H9 (cell line): Measurements from ENCODE around the gene ARHGAP31. TPM values are rescaled to one million over a fixed set of nuclear protein-coding genes. Genes with fewer than 3 reads are reported as not detected.

Experiments
- DNase-seq: peaks from one replicate; pipeline ENCODE4 v3.0.0-alpha.2; 2017
- H2AFZ ChIP-seq: one replicate; pipeline ENCODE4 v1.6.1; 2013; ENCODE audit warnings: mild to moderate bottlenecking, low read length, control low read depth, moderate library complexity
- H2AK5ac ChIP-seq: 2 replicates; pipeline ENCODE4 v1.6.1; 2013; ENCODE audit warnings: low read length, control low read depth, mixed read lengths; ENCODE audit not compliant: insufficient read length
- H2BK120ac ChIP-seq: one replicate; pipeline ENCODE4 v1.6.1; 2013; ENCODE audit warnings: low read depth, mild to moderate bottlenecking, low read length, control low read depth, inconsistent platforms; ENCODE audit not compliant: poor library complexity, severe bottlenecking
- H2BK12ac ChIP-seq: 2 replicates; pipeline ENCODE4 v1.6.1; 2013; ENCODE audit warnings: low read length, control low read depth, mixed read lengths, low read depth; ENCODE audit not compliant: insufficient read length
- H2BK15ac ChIP-seq: 2 replicates; pipeline ENCODE4 v1.6.1; 2013; ENCODE audit warnings: low read depth, low read length, control low read depth
- H2BK20ac ChIP-seq: one replicate; pipeline ENCODE4 v1.6.1; 2013; ENCODE audit warnings: low read depth, mild to moderate bottlenecking, low read length, control low read depth, inconsistent platforms; ENCODE audit not compliant: poor library complexity, severe bottlenecking
- H2BK5ac ChIP-seq: 2 replicates; pipeline ENCODE4 v1.6.1; 2013; ENCODE audit warnings: low read length, control low read depth, mixed read lengths; ENCODE audit not compliant: insufficient read length
- H3K14ac ChIP-seq: 2 replicates; pipeline ENCODE4 v1.6.1; 2013; ENCODE audit warnings: low read length, control low read depth; ENCODE audit not compliant: insufficient read depth
- H3K18ac ChIP-seq: 2 replicates; pipeline ENCODE4 v1.6.1; 2013; ENCODE audit warnings: low read depth, mild to moderate bottlenecking, mixed read lengths, low read length, control low read depth; ENCODE audit not compliant: insufficient read length
- H3K23ac ChIP-seq: 2 replicates; pipeline ENCODE4 v1.6.1; 2013; ENCODE audit warnings: low read length, control low read depth, mixed read lengths, low read depth; ENCODE audit not compliant: insufficient read length
- H3K23me2 ChIP-seq: 2 replicates; pipeline ENCODE4 v1.6.1; 2013; ENCODE audit warnings: low read depth, mild to moderate bottlenecking, mixed read lengths, low read length, control low read depth; ENCODE audit not compliant: insufficient read length, poor library complexity, severe bottlenecking
- H3K27ac ChIP-seq: 2 replicates; pipeline ENCODE4 v1.5.1; 2013; ENCODE audit warnings: low read length, control low read depth, mixed read lengths, low read depth; ENCODE audit not compliant: insufficient read length
- H3K27me3 ChIP-seq: 2 replicates; pipeline ENCODE4 v1.6.1; 2013; ENCODE audit warnings: low read length, control low read depth, inconsistent platforms; ENCODE audit not compliant: insufficient read depth
- H3K4ac ChIP-seq: 2 replicates; pipeline ENCODE4 v1.6.1; 2013; ENCODE audit warnings: low read depth, mild to moderate bottlenecking, control low read depth, inconsistent platforms, low read length, moderate library complexity
- H3K4me1 ChIP-seq: 2 replicates; pipeline ENCODE4 v1.6.1; 2013; ENCODE audit warnings: low read length, control low read depth, inconsistent platforms; ENCODE audit not compliant: insufficient read depth
- H3K4me2 ChIP-seq: 2 replicates; pipeline ENCODE4 v1.6.1; 2013; ENCODE audit warnings: low read length, control low read depth, mixed read lengths; ENCODE audit not compliant: insufficient read length, insufficient read depth
- H3K56ac ChIP-seq: 2 replicates; pipeline ENCODE4 v1.6.1; 2013; ENCODE audit warnings: low read depth, mild to moderate bottlenecking, mixed read lengths, low read length, control low read depth; ENCODE audit not compliant: insufficient read length
- H3K79me1 ChIP-seq: 2 replicates; pipeline ENCODE4 v1.6.1; 2013; ENCODE audit warnings: low read depth, mild to moderate bottlenecking, moderate library complexity, low read length, control low read depth, inconsistent platforms; ENCODE audit not compliant: insufficient read depth, poor library complexity, severe bottlenecking
- H3K79me2 ChIP-seq: 2 replicates; pipeline ENCODE4 v1.6.1; 2013; ENCODE audit warnings: low read length, control low read depth, inconsistent platforms; ENCODE audit not compliant: insufficient read depth
- H3K9ac ChIP-seq: 2 replicates; pipeline ENCODE4 v1.6.1; 2013; ENCODE audit warnings: low read length, control low read depth, mixed read lengths; ENCODE audit not compliant: insufficient read length; ENCODE audit errors: extremely low read depth
- H3K9me3 ChIP-seq: one replicate; pipeline ENCODE4 v1.6.1; 2013; ENCODE audit warnings: low read depth, low read length, inconsistent platforms; ENCODE audit not compliant: control insufficient read depth
- H3T11ph ChIP-seq: one replicate; pipeline ENCODE4 v1.6.1; 2013; ENCODE audit warnings: mild to moderate bottlenecking, low read length, control low read depth, inconsistent platforms
- H4K20me1 ChIP-seq: one replicate; pipeline ENCODE4 v1.6.1; 2013; ENCODE audit not compliant: control insufficient read depth, insufficient read length, insufficient read depth
- H4K5ac ChIP-seq: 2 replicates; pipeline ENCODE4 v1.6.1; 2013; ENCODE audit warnings: low read depth, mild to moderate bottlenecking, mixed read lengths, low read length, control low read depth; ENCODE audit not compliant: insufficient read length
- H4K8ac ChIP-seq: replicated peaks from 2 replicates; pipeline ENCODE4 v1.6.1; 2013; ENCODE audit warnings: low read length, control low read depth, mixed read lengths, low read depth; ENCODE audit not compliant: insufficient read length
- H4K91ac ChIP-seq: 2 replicates; pipeline ENCODE4 v1.6.1; 2013; ENCODE audit warnings: low read depth, mild to moderate bottlenecking, moderate library complexity, mixed read lengths, low read length, control low read depth; ENCODE audit not compliant: insufficient read length
- H3K27ac Mint-ChIP-seq, 3 experiments: 2 replicates in 2 of 3; 3 replicates in 1 of 3; pipeline ENCODE4 v1.8.0; 2020 to 2021; ENCODE audit warnings: mixed read lengths in 3 of 3, mild to moderate bottlenecking in 1 of 3, moderate library complexity in 1 of 3
- H3K27me3 Mint-ChIP-seq: 2 replicates; pipeline ENCODE4 v1.8.0; 2021; ENCODE audit warnings: low read depth, mild to moderate bottlenecking, moderate library complexity, mixed read lengths
- H3K36me3 Mint-ChIP-seq, 3 experiments: 2 replicates in 2 of 3; 3 replicates in 1 of 3; pipeline ENCODE4 v1.8.0; 2020 to 2021; ENCODE audit warnings: low read depth in 3 of 3, mixed read lengths in 3 of 3; ENCODE audit not compliant: insufficient read depth in 1 of 3
- H3K4me1 Mint-ChIP-seq, 2 experiments: 2 replicates each; pipeline ENCODE4 v1.8.0; 2020; ENCODE audit warnings: mixed read lengths in 2 of 2
- H3K4me3 Mint-ChIP-seq, 2 experiments: 2 replicates in 1 of 2; 3 replicates in 1 of 2; pipeline ENCODE4 v1.8.0; 2020 to 2021; ENCODE audit warnings: mild to moderate bottlenecking in 2 of 2, mixed read lengths in 2 of 2, moderate library complexity in 1 of 2
- H3K9me3 Mint-ChIP-seq, 2 experiments: 2 replicates in 1 of 2; 3 replicates in 1 of 2; pipeline ENCODE4 v1.8.0; 2020; ENCODE audit warnings: mild to moderate bottlenecking in 2 of 2, mixed read lengths in 2 of 2, moderate library complexity in 1 of 2
- WGBS: extraction: QIAGEN DNeasy Blood & Tissue Kit; methylation state at CpG from one replicate; pipeline ENCODE4 v1.1.7; 2013; ENCODE audit warnings: missing lambda C conversion rate, low lambda C conversion rate, mixed read lengths; ENCODE audit not compliant: insufficient read length; ENCODE audit errors: extremely low coverage; 5-methylcytosine and 5-hydroxymethylcytosine counted together
- total RNA-seq: library from RNA; stranded (reverse); gene quantifications from 2 replicates; pipeline ENCODE4 v1.2.1, GENCODE V29; 2021
- TF ChIP-seq, protein P1 (sequence below): fragments of 200-600 bp; sonication (generic); conservative IDR thresholded peaks from 3 replicates; pipeline ENCODE4 v1.8.0; 2021; ENCODE audit warnings: antibody characterized with exemption, mild to moderate bottlenecking

Gene ARHGAP31
- total RNA-seq, 1 experiment from 2014 or later = 2.2 TPM

DNA sequence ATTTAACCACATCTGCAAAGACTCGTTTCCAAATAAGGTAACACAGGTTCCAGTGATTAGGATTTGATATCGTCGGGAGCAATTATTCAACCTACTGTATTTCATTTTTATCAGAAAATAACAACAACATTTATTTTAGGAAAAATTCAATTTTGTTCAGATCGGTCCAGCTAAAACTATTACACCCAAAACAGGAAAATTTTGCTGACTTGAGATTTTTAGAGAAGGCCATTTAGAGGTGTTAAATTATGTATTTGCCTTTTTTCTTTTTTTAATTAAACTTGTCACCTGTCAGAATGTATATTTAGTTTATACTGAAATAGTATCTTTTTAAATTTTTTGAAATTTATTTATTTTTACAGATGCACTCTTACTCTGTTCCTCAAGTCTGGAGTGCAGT is 81.3 kb downstream of the ARHGAP31 start:
- Histone ChIP-seq H3K79me1 (no peaks in the 10 kb centered on the region), H3K14ac (no peak overlapping the region), H3K18ac (no peak overlapping the region), H3K27me3 (no peaks in the 10 kb centered on the region), H3K4me2 (no peak overlapping the region), H2BK20ac (no peak overlapping the region), H4K8ac (no peak overlapping the region), H2BK15ac (no peak overlapping the region), H4K20me1 (no peaks in the 10 kb centered on the region), H4K91ac (no peak overlapping the region), H2AFZ (no peak overlapping the region), H3K4me1 (0 out of 2 replicates have a peak, but pooled peaks cover 3% of the 10 kb centered on the region), H2BK120ac (no peak overlapping the region), H3K23me2 (no peaks in the 10 kb centered on the region), H3K9ac (no peak overlapping the region), H3K23ac (no peak overlapping the region), H3K9me3 (no peaks in the 10 kb centered on the region), H3K27ac (no peak overlapping the region), H3K56ac (no peak overlapping the region), H3K79me2 (no peaks in the 10 kb centered on the region), H2AK5ac (no peak overlapping the region), H4K5ac (no peak overlapping the region), H3K4ac (no peak overlapping the region), H3T11ph (no peak overlapping the region), H2BK12ac (no peak overlapping the region), H2BK5ac (no peak overlapping the region)
- Mint-ChIP-seq H3K36me3 (peaks cover 0 to 1% (median 0%) of the 10 kb centered on the region in 3 experiments; a peak in 1 of 7 replicates), H3K27ac (peak overlapping the region in 1 of 3 experiments; percentile 44; a peak in 2 of 7 replicates), H3K9me3 (no peaks in the 10 kb centered on the region), H3K27me3 (no peaks in the 10 kb centered on the region), H3K4me3 (no peak overlapping the region), H3K4me1 (peaks cover 12 to 13% of the 10 kb centered on the region in 2 experiments)
- TF ChIP-seq, protein P1, sequence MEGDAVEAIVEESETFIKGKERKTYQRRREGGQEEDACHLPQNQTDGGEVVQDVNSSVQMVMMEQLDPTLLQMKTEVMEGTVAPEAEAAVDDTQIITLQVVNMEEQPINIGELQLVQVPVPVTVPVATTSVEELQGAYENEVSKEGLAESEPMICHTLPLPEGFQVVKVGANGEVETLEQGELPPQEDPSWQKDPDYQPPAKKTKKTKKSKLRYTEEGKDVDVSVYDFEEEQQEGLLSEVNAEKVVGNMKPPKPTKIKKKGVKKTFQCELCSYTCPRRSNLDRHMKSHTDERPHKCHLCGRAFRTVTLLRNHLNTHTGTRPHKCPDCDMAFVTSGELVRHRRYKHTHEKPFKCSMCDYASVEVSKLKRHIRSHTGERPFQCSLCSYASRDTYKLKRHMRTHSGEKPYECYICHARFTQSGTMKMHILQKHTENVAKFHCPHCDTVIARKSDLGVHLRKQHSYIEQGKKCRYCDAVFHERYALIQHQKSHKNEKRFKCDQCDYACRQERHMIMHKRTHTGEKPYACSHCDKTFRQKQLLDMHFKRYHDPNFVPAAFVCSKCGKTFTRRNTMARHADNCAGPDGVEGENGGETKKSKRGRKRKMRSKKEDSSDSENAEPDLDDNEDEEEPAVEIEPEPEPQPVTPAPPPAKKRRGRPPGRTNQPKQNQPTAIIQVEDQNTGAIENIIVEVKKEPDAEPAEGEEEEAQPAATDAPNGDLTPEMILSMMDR = no peak
- WGBS = no CpG with 5 or more reads among the region's 4 CpGs
- no peak for DNase-seq
